Choroid plexus epithelial cell (primary cell): ENCODE results near the gene RBM14.
A peak's percentile ranks its signal among the peaks of the same experiment; 100 is the strongest.
"Not testable (repeated sequence)": the region's sequence is repeated elsewhere in the genome, so short reads cannot be mapped to it uniquely, and the experiment has no call there.

Source experiments
- DNase-seq: peaks from one replicate; pipeline ENCODE4 v3.0.0-alpha.2; 2010; ENCODE audit warnings: low read depth
- H3K4me3 ChIP-seq: 2 replicates; pipeline ENCODE4 v1.5.1; 2011; ENCODE audit warnings: low read depth, mild to moderate bottlenecking, control low read depth, low read length, moderate library complexity
- TF ChIP-seq, protein P1 (sequence below): conservative IDR thresholded peaks from 2 replicates; pipeline ENCODE4 v1.5.1; 2011; ENCODE audit warnings: low read depth, mild to moderate bottlenecking, control low read depth, inconsistent platforms, low read length, moderate library complexity

RBM14 gene

DNA sequence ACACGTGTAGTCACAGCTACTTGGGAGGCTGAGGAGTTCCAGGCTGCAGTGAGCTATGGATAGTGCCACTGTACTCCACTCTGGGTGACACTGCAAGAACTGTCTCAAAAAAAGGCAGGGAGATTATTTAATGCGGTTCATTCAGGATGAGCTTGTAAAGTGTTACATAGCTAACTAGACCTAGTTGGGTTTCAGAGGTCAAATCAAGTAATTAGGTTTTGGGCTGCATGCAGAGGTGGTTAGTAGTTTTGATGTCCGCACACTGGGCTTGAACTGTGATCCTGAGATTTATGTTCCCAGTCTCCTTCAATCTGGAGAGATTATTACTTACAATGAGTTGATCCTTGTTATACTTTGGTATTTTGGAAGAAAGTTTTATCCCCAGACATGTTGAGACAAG lies 20.0 kb downstream of the RBM14 start:
- DNase-seq: no peak
- no peak overlapping the region for H3K4me3 ChIP-seq
- TF ChIP-seq, protein P1, sequence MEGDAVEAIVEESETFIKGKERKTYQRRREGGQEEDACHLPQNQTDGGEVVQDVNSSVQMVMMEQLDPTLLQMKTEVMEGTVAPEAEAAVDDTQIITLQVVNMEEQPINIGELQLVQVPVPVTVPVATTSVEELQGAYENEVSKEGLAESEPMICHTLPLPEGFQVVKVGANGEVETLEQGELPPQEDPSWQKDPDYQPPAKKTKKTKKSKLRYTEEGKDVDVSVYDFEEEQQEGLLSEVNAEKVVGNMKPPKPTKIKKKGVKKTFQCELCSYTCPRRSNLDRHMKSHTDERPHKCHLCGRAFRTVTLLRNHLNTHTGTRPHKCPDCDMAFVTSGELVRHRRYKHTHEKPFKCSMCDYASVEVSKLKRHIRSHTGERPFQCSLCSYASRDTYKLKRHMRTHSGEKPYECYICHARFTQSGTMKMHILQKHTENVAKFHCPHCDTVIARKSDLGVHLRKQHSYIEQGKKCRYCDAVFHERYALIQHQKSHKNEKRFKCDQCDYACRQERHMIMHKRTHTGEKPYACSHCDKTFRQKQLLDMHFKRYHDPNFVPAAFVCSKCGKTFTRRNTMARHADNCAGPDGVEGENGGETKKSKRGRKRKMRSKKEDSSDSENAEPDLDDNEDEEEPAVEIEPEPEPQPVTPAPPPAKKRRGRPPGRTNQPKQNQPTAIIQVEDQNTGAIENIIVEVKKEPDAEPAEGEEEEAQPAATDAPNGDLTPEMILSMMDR: no peak

DNA sequence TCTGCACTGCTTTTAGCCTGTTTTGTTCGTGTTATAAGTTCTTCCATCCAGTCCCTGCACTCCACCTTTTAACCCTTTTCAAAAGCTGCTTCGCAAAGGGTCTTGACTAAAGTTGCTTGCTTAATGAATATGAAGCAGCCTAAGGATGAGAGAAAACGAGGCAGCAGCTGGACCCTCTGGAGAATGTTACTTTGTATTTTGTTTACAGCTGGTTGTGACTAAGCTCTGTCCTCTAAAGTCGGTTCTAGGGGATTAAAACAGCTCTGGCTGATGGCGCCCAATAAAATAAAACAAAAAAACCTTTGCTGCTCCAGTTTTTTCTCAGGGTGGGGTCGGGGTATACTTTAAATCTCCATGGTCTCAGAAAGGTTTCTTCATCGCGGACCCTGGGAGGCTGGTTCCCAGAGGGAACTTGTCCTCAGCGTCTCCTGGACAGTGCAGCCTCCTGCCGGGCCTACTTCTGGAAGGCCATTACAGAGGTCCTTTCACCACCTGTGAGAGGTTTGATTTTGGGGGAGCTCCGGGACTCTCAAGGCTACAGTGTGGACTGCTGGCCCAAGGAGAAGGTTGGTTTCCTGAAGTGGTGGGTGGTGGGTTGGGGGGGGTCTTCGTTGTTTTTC lies 21.2 kb downstream of the RBM14 start:
- no peak for DNase-seq
- peak overlapping the region; percentile 63 for H3K4me3 ChIP-seq
- TF ChIP-seq, protein P1: no peak

DNA sequence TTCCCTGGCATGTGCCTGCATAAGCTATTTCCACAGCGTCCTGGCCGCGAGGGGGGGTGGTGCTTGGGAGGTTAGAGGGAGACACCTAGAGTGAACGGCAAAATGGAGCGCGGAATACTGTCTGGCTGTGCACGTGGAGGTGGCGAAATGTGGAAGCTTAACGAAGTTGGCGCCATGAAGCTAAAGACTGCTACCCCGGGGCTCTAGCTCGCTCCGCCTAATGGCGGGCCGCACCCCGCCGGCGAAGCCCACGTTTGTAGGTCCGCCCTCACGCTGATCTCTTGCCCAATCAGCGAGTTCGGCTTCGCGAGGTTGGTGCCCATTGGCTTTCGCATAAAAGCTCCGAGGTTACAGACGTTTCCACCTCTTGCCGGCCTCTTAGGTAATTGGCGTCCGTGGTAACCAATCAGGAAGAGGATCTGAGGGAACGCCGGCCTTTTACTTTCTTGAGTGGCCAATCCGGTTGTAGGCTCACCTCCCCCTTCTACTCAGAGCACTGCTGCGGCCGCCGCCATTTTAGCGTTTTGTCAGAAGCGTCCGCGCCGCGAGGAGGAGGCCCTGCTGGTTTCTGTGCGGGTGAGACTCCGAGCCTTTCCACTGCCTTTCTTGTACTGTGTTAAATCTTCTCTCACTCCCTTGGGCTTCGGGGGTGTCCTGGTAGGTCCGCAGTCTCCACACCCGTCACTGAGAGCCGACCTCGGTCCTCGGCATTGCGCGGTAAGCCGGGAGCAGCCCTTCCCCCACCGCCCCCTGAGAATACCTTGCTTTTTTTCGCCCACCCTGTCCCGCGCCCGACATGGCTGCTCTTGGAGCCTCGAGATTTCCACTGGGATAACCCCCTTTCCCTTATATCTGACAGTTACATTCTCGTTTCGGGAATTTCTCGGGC lies 22.0 kb downstream of the RBM14 start, which contains the start of gene RBM4:
Gene RBM4, plus strand, starts transcription at position 527 of the 889 bp plus-strand sequence. CDS start 1,009 bp downstream, outside the sequence.
- DNase-seq: peak; percentile 100
- H3K4me3 ChIP-seq: peak within 1 kb of the TSS; percentile 96
- TF ChIP-seq, protein P1: peak; percentile 36

DNA sequence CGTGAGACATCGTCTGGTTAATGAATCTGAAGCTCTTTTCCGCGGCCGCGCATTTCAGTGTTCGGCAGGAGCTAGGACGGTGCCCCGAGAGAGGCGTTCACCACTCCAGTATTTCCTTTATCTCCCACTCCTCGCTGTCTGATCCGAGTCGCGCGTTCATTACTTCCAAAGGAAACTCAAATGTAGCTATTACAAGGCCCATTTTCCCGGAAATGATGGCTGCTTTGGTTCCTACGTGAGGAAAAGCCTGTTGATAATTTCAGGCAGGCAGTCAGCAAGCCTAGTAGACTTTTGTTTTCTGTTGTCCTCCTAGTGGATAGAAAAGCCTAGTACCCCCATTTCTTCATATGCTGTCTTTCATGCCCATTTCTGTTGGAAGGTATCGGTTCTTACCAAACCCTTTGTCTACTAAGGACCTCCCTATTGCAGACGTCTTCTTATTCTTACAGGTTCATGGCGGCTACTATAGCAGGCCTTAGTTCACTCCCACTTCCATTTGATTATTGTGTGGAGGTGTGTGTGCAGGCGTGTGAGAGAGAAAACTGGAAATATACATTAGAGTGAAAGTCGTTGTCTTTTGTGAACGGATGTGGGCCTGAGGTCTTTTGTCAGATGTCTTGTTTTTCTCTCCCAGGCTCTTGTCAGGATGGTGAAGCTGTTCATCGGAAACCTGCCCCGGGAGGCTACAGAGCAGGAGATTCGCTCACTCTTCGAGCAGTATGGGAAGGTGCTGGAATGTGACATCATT lies 22.8 kb downstream of the RBM14 start:
- TF ChIP-seq, protein P1: peak; percentile 27
- H3K4me3 ChIP-seq: peak overlapping the region; percentile 96
- DNase-seq: peak; percentile 67

DNA sequence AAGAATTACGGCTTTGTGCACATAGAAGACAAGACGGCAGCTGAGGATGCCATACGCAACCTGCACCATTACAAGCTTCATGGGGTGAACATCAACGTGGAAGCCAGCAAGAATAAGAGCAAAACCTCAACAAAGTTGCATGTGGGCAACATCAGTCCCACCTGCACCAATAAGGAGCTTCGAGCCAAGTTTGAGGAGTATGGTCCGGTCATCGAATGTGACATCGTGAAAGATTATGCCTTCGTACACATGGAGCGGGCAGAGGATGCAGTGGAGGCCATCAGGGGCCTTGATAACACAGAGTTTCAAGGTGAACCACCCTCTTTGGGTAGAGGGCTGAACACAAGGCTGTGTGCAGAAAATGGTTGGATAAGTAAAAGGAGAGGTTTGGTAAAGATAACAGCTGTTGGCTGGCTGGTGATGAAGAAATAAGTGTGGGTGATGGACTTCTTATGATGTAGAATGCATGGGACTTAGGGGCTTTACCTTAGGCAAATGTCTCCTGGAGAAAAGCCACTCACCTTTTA lies 23.4 kb downstream of the RBM14 start:
- H3K4me3 ChIP-seq: peak overlapping the region; percentile 96
- not testable (repeated sequence) for DNase-seq

DNA sequence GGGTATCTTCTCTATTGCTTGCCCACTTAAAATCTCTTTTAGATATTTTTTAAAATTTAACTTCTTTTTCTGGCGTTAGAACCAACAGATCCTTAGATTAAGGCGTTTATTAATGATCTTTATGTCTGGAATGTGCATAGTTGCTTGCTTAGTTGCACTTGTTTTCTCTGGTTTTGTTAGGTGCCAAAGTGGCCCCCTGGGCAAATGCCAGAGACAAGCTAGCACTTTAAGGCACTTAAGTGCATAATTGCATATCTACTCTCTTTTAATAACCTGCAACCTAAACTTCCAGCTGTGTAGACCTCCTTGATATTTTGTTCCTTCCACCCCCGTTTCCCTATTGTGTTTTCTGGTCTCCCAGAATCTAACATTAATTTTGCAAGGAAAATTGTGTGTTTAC lies 25.4 kb downstream of the RBM14 start:
- no peak for DNase-seq
- TF ChIP-seq, protein P1: no peak
- peak overlapping the region; percentile 38 for H3K4me3 ChIP-seq
